Breast epithelium (tissue), 4 donors: Measurements from ENCODE around the gene FRMD4A. TPM values are rescaled to one million over a fixed set of nuclear protein-coding genes. Genes with fewer than 3 reads are reported as not detected.

Source experiments
- DNase-seq, 2 donors: peaks; one replicate each; pipeline ENCODE4 v3.0.0-alpha.2; 2019; ENCODE audit warnings: low spot score in 2 of 2
- H3K27ac ChIP-seq, 2 donors: fragments of 200-600 bp; sonication (generic) in 1 of 2; one replicate each; pipeline ENCODE4 v1.5.1; 2016 to 2019; ENCODE audit warnings: mild to moderate bottlenecking in 1 of 2
- H3K27me3 ChIP-seq, 2 donors: fragments of 200-600 bp; sonication (generic) in 1 of 2; one replicate each; pipeline versions ENCODE4 v1.5.1 to v1.6.0; 2017 to 2019; ENCODE audit warnings: control low read depth in 1 of 2, mild to moderate bottlenecking in 1 of 2
- H3K36me3 ChIP-seq: fragments of 200-600 bp; one replicate; pipeline ENCODE4 v1.5.1; 2019
- H3K4me1 ChIP-seq, 2 donors: fragments of 200-600 bp; sonication (generic); one replicate each; pipeline ENCODE4 v1.5.1; 2016 to 2019; ENCODE audit warnings: control low read depth in 1 of 2
- H3K4me3 ChIP-seq, 3 donors: fragments of 200-600 bp; sonication (generic); 1 replicate in 2 of 3; 2 replicates in 1 of 3; pipeline ENCODE4 v1.5.1; 2016 to 2019; ENCODE audit warnings: mild to moderate bottlenecking in 3 of 3, moderate library complexity in 2 of 3
- H3K9me3 ChIP-seq, 2 donors: fragments of 200-600 bp; sonication (generic) in 1 of 2; one replicate each; pipeline ENCODE4 v1.5.1; 2016 to 2019; ENCODE audit warnings: control low read depth in 1 of 2
- CTCF ChIP-seq, 3 donors: fragments of 450-650 bp; IDR thresholded peaks; one replicate each; pipeline ENCODE4 v1.5.1; 2016 to 2017; ENCODE audit warnings: antibody characterized with exemption in 3 of 3, mild to moderate bottlenecking in 3 of 3, moderate library complexity in 3 of 3
- POLR2A ChIP-seq: fragments of 450-650 bp; IDR thresholded peaks from one replicate; pipeline ENCODE4 v1.6.1; 2016; ENCODE audit warnings: antibody characterized with exemption, mild to moderate bottlenecking, moderate library complexity
- POLR2AphosphoS5 ChIP-seq, 3 donors: sonication (generic); formaldehyde crosslinking; IDR thresholded peaks; one replicate each; pipeline ENCODE4 v1.6.1; 2017; ENCODE audit warnings: antibody characterized with exemption in 3 of 3
- intact Hi-C: fragments of 100-400 bp; cut with DNase I; formaldehyde crosslinking; loops from one replicate; pipeline ENCODE4 v1.15.1; 2023; ENCODE audit warnings: low total_unique reads
- total RNA-seq, 3 donors: library from RNA; depleted of rRNA; stranded (reverse); fragments of >200 nt; gene quantifications; one replicate each; pipeline ENCODE4 v1.1.0, GENCODE V29; 2016

FRMD4A gene
- total RNA-seq, 3 donors from 2014 or later = 27.5 to 107 (median 34.4) TPM

- Histone ChIP-seq H3K9me3 (no peaks in the 10 kb centered on the region), H3K4me3 (no peak overlapping the region), H3K4me1 (no peaks in the 10 kb centered on the region), H3K36me3 (no peaks in the 10 kb centered on the region), H3K27ac (peak overlapping the region; percentile 72 to 75), H3K27me3 (no peaks in the 10 kb centered on the region)
- TF ChIP-seq CTCF (IDR thresholded peaks at IDR 0.05) (no peak), POLR2AphosphoS5 (IDR thresholded peaks at IDR 0.05) (peak in 2 of 3 donors; percentile 47 to 59), POLR2A (no peak)
- peak in 1 of 2 donors; percentile 62 for DNase-seq
- intact Hi-C loops = no loop called here
Measured at GRCh38 chr10:13882119-13882711, 448.5 kb downstream of the FRMD4A start.

GRCh38 chr10:13880760-13881159 lies 450.0 kb downstream of the FRMD4A start:
- TF ChIP-seq POLR2A = no peak
- TF ChIP-seq CTCF (IDR thresholded peaks at IDR 0.05) = no peak
- no peak for TF ChIP-seq POLR2AphosphoS5 (IDR thresholded peaks at IDR 0.05)
- no peaks in the 10 kb centered on the region for H3K4me1 ChIP-seq

GRCh38 chr10:13877154-13877909 lies 453.4 kb downstream of the FRMD4A start:
- no peak for TF ChIP-seq CTCF (IDR thresholded peaks at IDR 0.05)
- TF ChIP-seq POLR2AphosphoS5 (IDR thresholded peaks at IDR 0.05) = no peak
- no peak for TF ChIP-seq POLR2A
- peak in 1 of 2 donors; percentile 32 for DNase-seq

More at GRCh38 chr10:13880760-13881159, 450.0 kb downstream of the FRMD4A start:
- no peaks in the 10 kb centered on the region for H3K27me3 ChIP-seq
- DNase-seq = no peak
- intact Hi-C loops = no loop called here
- H3K9me3 ChIP-seq = no peaks in the 10 kb centered on the region
- H3K4me3 ChIP-seq = no peak overlapping the region
- no peaks in the 10 kb centered on the region for H3K36me3 ChIP-seq
- no peak overlapping the region for H3K27ac ChIP-seq

GRCh38 chr10:13873196-13873595 lies 457.5 kb downstream of the FRMD4A start:
- H3K27ac ChIP-seq = no peak overlapping the region
- TF ChIP-seq POLR2A (no peak), CTCF (IDR thresholded peaks at IDR 0.05) (no peak), POLR2AphosphoS5 (IDR thresholded peaks at IDR 0.05) (no peak)
- H3K27me3 ChIP-seq = no peaks in the 10 kb centered on the region
- no peak for DNase-seq
- no peaks in the 10 kb centered on the region for H3K36me3 ChIP-seq
- H3K4me3 ChIP-seq = no peak overlapping the region
- no peaks in the 10 kb centered on the region for H3K4me1 ChIP-seq
- H3K9me3 ChIP-seq = no peaks in the 10 kb centered on the region
- intact Hi-C loops = no loop called here

More at GRCh38 chr10:13877154-13877909, 453.4 kb downstream of the FRMD4A start:
- no peaks in the 10 kb centered on the region for H3K4me1 ChIP-seq
- no peaks in the 10 kb centered on the region for H3K36me3 ChIP-seq
- no peaks in the 10 kb centered on the region for H3K9me3 ChIP-seq
- intact Hi-C loops = no loop called here
- no peaks in the 10 kb centered on the region for H3K27me3 ChIP-seq
- H3K4me3 ChIP-seq = no peak overlapping the region
- H3K27ac ChIP-seq = peak overlapping the region; percentile 39 to 78

- DNase-seq = no peak
- Histone ChIP-seq H3K9me3 (no peaks in the 10 kb centered on the region), H3K36me3 (no peaks in the 10 kb centered on the region), H3K27ac (no peak overlapping the region), H3K27me3 (no peaks in the 10 kb centered on the region), H3K4me3 (no peak overlapping the region), H3K4me1 (no peaks in the 10 kb centered on the region)
- intact Hi-C loops = no loop called here
- TF ChIP-seq POLR2A = no peak
Measured at GRCh38 chr10:13872411-13872810, 458.3 kb downstream of the FRMD4A start.
